ENCODE measurements around the gene PTGER2.

DNA sequence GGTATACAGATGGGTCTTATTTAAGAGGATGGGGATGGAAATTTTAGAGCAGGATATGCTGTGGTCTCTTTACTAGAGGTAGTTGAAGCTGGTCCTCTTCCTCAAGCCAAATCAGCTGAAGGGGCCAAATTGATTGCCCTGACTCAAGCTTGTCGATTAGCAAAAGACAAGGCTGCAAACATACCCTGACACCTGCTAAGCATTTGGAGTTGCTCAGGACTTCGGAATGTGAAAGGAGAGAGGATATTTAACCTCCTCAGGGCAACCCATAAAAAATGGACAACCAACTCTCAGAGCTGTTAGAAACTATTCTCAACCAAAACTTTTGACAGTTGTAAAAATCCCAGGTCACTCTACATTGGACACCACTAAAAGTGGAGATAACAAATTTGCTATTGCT is 31.0 kb upstream of the PTGER2 start:
- TF ChIP-seq SP2 (IDR thresholded peaks at IDR 0.05; ENCODE audit: low read length): no peak
- TF ChIP-seq POLR2A (IDR thresholded peaks at IDR 0.05; ENCODE audit: control extremely low read depth in 1 of 2, low read depth in 2 of 2, low read length in 2 of 2): no peak
